ENCODE measurements around the gene CRACR2B.

Gene CRACR2B

GRCh38 chr11:862081-862661 is 34.5 kb downstream of the CRACR2B start:
- no peak overlapping the region for H3K27ac ChIP-seq (ENCODE audit: extremely low read depth, low read depth, low read length)
- POLR2A ChIA-PET = no interaction called here

GRCh38 chr11:862696-863022 is 34.9 kb downstream of the CRACR2B start:
- Histone ChIP-seq H3K27ac (ENCODE audit: extremely low read depth, low read depth, low read length) (no peak overlapping the region), H3K36me3 (ENCODE audit: control insufficient read depth in 2 of 2, insufficient read depth in 1 of 2, low read length in 2 of 2) (peaks cover 0 to 9% of the 10 kb centered on the region in 2 experiments; a peak in 1 of 3 replicates), H3K4me1 (ENCODE audit: control insufficient read depth, insufficient read depth, low read length) (no peaks in the 10 kb centered on the region), H3K4me3 (ENCODE audit: low read depth, low read length) (no peak overlapping the region), H3K9me3 (ENCODE audit: control insufficient read depth, insufficient read depth, low read depth, low read length) (no peaks in the 10 kb centered on the region)
- no peak for TF ChIP-seq ZNF2 (tag by site-specific recombination; IDR thresholded peaks at IDR 0.05)
- no peak for TF ChIP-seq ZNF585B (tag by site-specific recombination; IDR thresholded peaks at IDR 0.05)
- no peak for TF ChIP-seq HOXD13 (CRISPR knock-in tag; IDR thresholded peaks at IDR 0.05; ENCODE audit: borderline replicate concordance)
- no peak for TF ChIP-seq ZNF292 (tag by site-specific recombination; IDR thresholded peaks at IDR 0.05; ENCODE audit: borderline replicate concordance, low read depth)
- no peak for TF ChIP-seq ZNF266 (tag by site-specific recombination; IDR thresholded peaks at IDR 0.05; ENCODE audit: low read depth)
- TF ChIP-seq SCRT1 (tag by site-specific recombination; IDR thresholded peaks at IDR 0.05; ENCODE audit: borderline replicate concordance) = no peak
- no peak for TF ChIP-seq ZNF514 (tag by site-specific recombination; IDR thresholded peaks at IDR 0.05)
- no peak for TF ChIP-seq ZNF132 (tag by site-specific recombination; IDR thresholded peaks at IDR 0.05; ENCODE audit: borderline replicate concordance)
- TF ChIP-seq ZNF37A (tag by site-specific recombination; IDR thresholded peaks at IDR 0.05) = no peak
- TF ChIP-seq ZNF776 (tag by site-specific recombination; IDR thresholded peaks at IDR 0.05; ENCODE audit: borderline replicate concordance) = no peak
- ChIA-PET POLR2A (no interaction called here), CTCF (interaction anchor here (1.3 kb wide), 1 partner anchor 189 kb away, joined by 3 read pairs; no protein-coding TSS in a partner anchor)

More at GRCh38 chr11:862081-862661, 34.5 kb downstream of the CRACR2B start:
- H3K4me3 ChIP-seq (ENCODE audit: low read depth, low read length) = no peak overlapping the region
- no peaks in the 10 kb centered on the region for H3K9me3 ChIP-seq (ENCODE audit: control insufficient read depth, insufficient read depth, low read depth, low read length)
- CTCF ChIA-PET = interaction anchor here (1.3 to 1.6 kb wide), 2 partner anchors 14 to 189 kb away, joined by 3 to 5 read pairs; no protein-coding TSS in a partner anchor
- no peaks in the 10 kb centered on the region for H3K4me1 ChIP-seq (ENCODE audit: control insufficient read depth, insufficient read depth, low read length)
- peaks cover 0 to 9% of the 10 kb centered on the region in 2 experiments; a peak in 1 of 3 replicates for H3K36me3 ChIP-seq (ENCODE audit: control insufficient read depth in 2 of 2, insufficient read depth in 1 of 2, low read length in 2 of 2)
- TF ChIP-seq ZNF354C (tag by site-specific recombination; IDR thresholded peaks at IDR 0.05; ENCODE audit: borderline replicate concordance, low read depth) = no peak
- 0 out of 2 replicates have a peak, but pooled peaks have one; percentile 79 for TF ChIP-seq ZNF600 (tag by site-specific recombination; IDR thresholded peaks at IDR 0.05)
- TF ChIP-seq GLIS2 (tag by site-specific recombination; IDR thresholded peaks at IDR 0.05) = peak; percentile 29
- peak; percentile 36; the same call in 1 of the 2 replicates for TF ChIP-seq KLF9 (tag by site-specific recombination; IDR thresholded peaks at IDR 0.05; ENCODE audit: low read depth)
- TF ChIP-seq OVOL3 (tag by site-specific recombination; IDR thresholded peaks at IDR 0.05) = no peak
- no peak for TF ChIP-seq EGR2 (tag by site-specific recombination; IDR thresholded peaks at IDR 0.05; ENCODE audit: low read depth)
- TF ChIP-seq ZFP3 (tag by site-specific recombination; IDR thresholded peaks at IDR 0.05; ENCODE audit: low read depth) = no peak
- peak; percentile 69 for TF ChIP-seq WT1 (tag by site-specific recombination; IDR thresholded peaks at IDR 0.05)
- TF ChIP-seq BCL11B (tag by site-specific recombination; IDR thresholded peaks at IDR 0.05; ENCODE audit: low read depth) = peak; percentile 50; the same call in 1 of the 2 replicates
- TF ChIP-seq PATZ1 (tag by site-specific recombination; IDR thresholded peaks at IDR 0.05) = peak; percentile 15; the same call in 1 of the 2 replicates
- peak; percentile 39; the same call in 1 of the 2 replicates for TF ChIP-seq ZIC2 (tag by site-specific recombination; IDR thresholded peaks at IDR 0.05)
- no peak for TF ChIP-seq ZNF830 (tag by site-specific recombination; IDR thresholded peaks at IDR 0.05; ENCODE audit: low read depth)
- peak; percentile 91 for TF ChIP-seq KLF1 (tag by site-specific recombination; IDR thresholded peaks at IDR 0.05)
- TF ChIP-seq ZNF624 (tag by site-specific recombination; IDR thresholded peaks at IDR 0.05) = no peak
- 0 out of 2 replicates have a peak, but pooled peaks have one; percentile 25 for TF ChIP-seq SP7 (tag by site-specific recombination; IDR thresholded peaks at IDR 0.05)
- TF ChIP-seq RBAK (tag by site-specific recombination; IDR thresholded peaks at IDR 0.05) = no peak
- TF ChIP-seq ZNF707 (tag by site-specific recombination; IDR thresholded peaks at IDR 0.05) = no peak
- TF ChIP-seq BCL11A (tag by site-specific recombination; IDR thresholded peaks at IDR 0.05; ENCODE audit: low read depth) = peak; percentile 51; the same call in 1 of the 2 replicates
- TF ChIP-seq ZBTB48 (tag by site-specific recombination; IDR thresholded peaks at IDR 0.05) = peak; percentile 71
- no peak for TF ChIP-seq SP2 (tag by site-specific recombination; IDR thresholded peaks at IDR 0.05)
- TF ChIP-seq ZNF549 (tag by site-specific recombination; IDR thresholded peaks at IDR 0.05) = no peak
- TF ChIP-seq KLF17 (tag by site-specific recombination; IDR thresholded peaks at IDR 0.05) = 0 out of 2 replicates have a peak, but pooled peaks have one; percentile 21

All from HEK293 (cell line).